ENCODE data around the gene SLFN12L.

SLFN12L gene

GRCh38 chr17:35428229-35428628 lies 109.2 kb downstream of the SLFN12L start:
- no peak for FAIRE-seq

DNA sequence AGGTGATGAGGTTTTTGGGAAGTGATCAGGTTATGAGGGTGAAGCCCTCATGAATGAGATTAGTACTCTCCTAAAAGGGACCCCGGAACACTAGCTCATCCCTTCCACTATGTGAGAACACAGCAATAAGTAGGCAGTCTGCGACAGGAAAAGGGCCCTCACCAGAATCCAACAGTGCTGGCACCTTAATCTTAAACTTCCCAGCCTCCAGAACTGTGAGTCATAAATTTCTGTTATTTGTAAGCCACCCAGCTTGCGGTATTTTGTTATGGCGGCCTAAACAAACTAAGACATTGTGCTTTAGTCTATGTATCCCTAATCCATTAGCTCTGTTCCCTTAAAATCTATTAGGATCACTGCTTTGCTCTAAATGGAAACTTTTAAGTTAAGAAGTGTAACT lies 113.7 kb downstream of the SLFN12L start:
- FAIRE-seq: no peak
